ENCODE results near the gene SLC7A14. TPM values are rescaled to one million over a fixed set of nuclear protein-coding genes. Genes with fewer than 3 reads are reported as not detected.

Gene SLC7A14
- total and polyA plus RNA-seq, 10 of the 15 experiments (the other 5 are each of a cell fraction or from before 2014, with no cell fraction given) = not detected

DNA sequence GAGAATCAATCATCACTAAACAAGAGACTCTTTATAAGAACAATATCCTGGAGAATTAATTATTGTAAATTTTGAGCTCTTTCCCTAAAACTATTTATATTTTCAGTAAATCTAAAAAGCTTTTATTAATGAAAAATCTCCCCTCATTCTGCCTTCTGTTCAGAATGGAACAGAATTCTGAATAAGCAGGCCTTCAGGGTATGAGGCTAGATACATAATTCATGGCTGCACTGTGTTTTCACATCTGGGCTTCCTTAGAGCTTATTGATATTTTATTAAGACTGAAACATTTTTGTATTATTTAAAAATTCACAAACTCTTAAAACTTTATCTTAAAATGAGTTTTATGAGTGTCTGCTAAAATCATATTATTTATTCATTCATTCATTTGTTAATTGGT, 142.4 kb downstream of the SLC7A14 start:
- ChIA-PET RAD21 (ENCODE audit: unreplicated experiment) (no interaction called here), CTCF (interaction anchor here (1.0 to 2.3 kb wide), 4 partner anchors 12 to 370 kb away, joined by 3 to 5 read pairs (median 4); no protein-coding TSS in a partner anchor), SMC1A (ENCODE audit: uncharacterized antibody, unreplicated experiment) (interaction anchor here (1.0 to 2.1 kb wide), 3 partner anchors 13 to 74 kb away, joined by 3 to 5 read pairs (median 5); no protein-coding TSS in a partner anchor), POLR2A (no interaction called here)
- Histone ChIP-seq H3K9ac (ENCODE audit: control insufficient read depth, insufficient read depth, low read length) (no peak overlapping the region), H3K4me2 (ENCODE audit: control insufficient read depth, insufficient read depth) (no peak overlapping the region), H3K9me3 (replicated peaks; ENCODE audit: control insufficient read depth, insufficient read depth, low read length) (no peaks in the 10 kb centered on the region), H3K4me3 (no peak overlapping the region), H3K4me1 (ENCODE audit: control insufficient read depth, insufficient read depth, low read length) (no peaks in the 10 kb centered on the region), H3K27me3 (replicated peaks in 1 of 2; ENCODE audit: control insufficient read depth in 2 of 2, insufficient read depth in 2 of 2, low read length in 1 of 2) (peaks cover 2 to 3% of the 10 kb centered on the region in 2 experiments; a peak in 2 of 4 replicates), H3K79me2 (ENCODE audit: control insufficient read depth, insufficient read depth, low read length) (no peaks in the 10 kb centered on the region), H3K36me3 (ENCODE audit: control insufficient read depth in 2 of 2, insufficient read depth in 2 of 2, low read length in 1 of 2) (no peaks in the 10 kb centered on the region), H4K20me1 (ENCODE audit: control insufficient read depth, insufficient read depth) (no peaks in the 10 kb centered on the region), H2AFZ (ENCODE audit: control insufficient read depth, low read depth, low read length) (no peak overlapping the region), H3K27ac (ENCODE audit: control insufficient read depth, insufficient read depth) (no peak overlapping the region)
- ATAC-seq = no peak
- intact Hi-C loops (cut with micrococcal nuclease; ENCODE audit: unreplicated experiment) (no loop called here), in situ Hi-C loops (cut with MboI) (no loop called here)
- no peak for DNase-seq (ENCODE audit: low read depth, low spot score)
- no peak for TF ChIP-seq KAT2A (conservative IDR thresholded peaks at IDR 0.05; ENCODE audit: control insufficient read depth, low read depth, low read length)
- no peak for TF ChIP-seq SMAD5 (IDR thresholded peaks at IDR 0.05; ENCODE audit: low read depth)
- TF ChIP-seq EZH2 (IDR thresholded peaks at IDR 0.05; ENCODE audit: borderline replicate concordance, control insufficient read depth, low read depth, low read length) = no peak
- no peak for TF ChIP-seq FOS (IDR thresholded peaks at IDR 0.05; ENCODE audit: borderline replicate concordance, extremely low read depth, insufficient read length)
- no peak for FAIRE-seq
- no TSS peak for BruUV-seq (replicated peaks)

DNA sequence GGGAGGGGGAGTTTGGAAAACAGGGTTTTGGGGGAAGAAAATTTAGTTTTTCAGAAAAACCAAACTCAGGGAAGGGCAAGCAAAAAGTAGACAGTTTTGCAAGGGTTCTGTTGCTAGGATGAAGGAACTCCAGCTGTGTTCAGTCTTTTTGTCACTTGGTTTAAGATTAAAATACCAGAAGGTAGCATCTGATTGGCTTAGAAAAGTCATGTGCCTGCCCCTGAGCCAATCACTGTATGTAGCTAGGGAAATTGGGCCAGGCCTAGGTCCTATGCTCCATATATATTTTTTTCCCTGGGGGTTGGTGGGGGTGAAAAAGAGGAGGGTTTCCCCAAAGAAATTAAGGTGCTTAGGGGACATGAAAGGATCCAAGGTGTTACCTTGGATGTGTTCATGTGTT, 142.9 kb downstream of the SLC7A14 start:
- CTCF ChIA-PET = interaction anchor here (1.0 to 2.3 kb wide), 4 partner anchors 12 to 370 kb away, joined by 3 to 5 read pairs (median 4); no protein-coding TSS in a partner anchor
- FAIRE-seq = peak; percentile 31
- RAD21 ChIA-PET (ENCODE audit: unreplicated experiment) = no interaction called here
- Histone ChIP-seq H3K79me2 (ENCODE audit: control insufficient read depth, insufficient read depth, low read length) (no peaks in the 10 kb centered on the region), H3K4me3 (no peak overlapping the region), H3K27me3 (replicated peaks in 1 of 2; ENCODE audit: control insufficient read depth in 2 of 2, insufficient read depth in 2 of 2, low read length in 1 of 2) (peaks cover 2 to 3% of the 10 kb centered on the region in 2 experiments; a peak in 2 of 4 replicates), H4K20me1 (ENCODE audit: control insufficient read depth, insufficient read depth) (no peaks in the 10 kb centered on the region), H3K36me3 (ENCODE audit: control insufficient read depth in 2 of 2, insufficient read depth in 2 of 2, low read length in 1 of 2) (no peaks in the 10 kb centered on the region), H3K4me1 (ENCODE audit: control insufficient read depth, insufficient read depth, low read length) (no peaks in the 10 kb centered on the region), H3K9ac (ENCODE audit: control insufficient read depth, insufficient read depth, low read length) (no peak overlapping the region), H2AFZ (ENCODE audit: control insufficient read depth, low read depth, low read length) (no peak overlapping the region), H3K4me2 (ENCODE audit: control insufficient read depth, insufficient read depth) (no peak overlapping the region), H3K9me3 (replicated peaks; ENCODE audit: control insufficient read depth, insufficient read depth, low read length) (no peaks in the 10 kb centered on the region), H3K27ac (ENCODE audit: control insufficient read depth, insufficient read depth) (no peak overlapping the region)
- SMC1A ChIA-PET (ENCODE audit: uncharacterized antibody, unreplicated experiment) = interaction anchor here (1.0 to 2.1 kb wide), 3 partner anchors 12 to 75 kb away, joined by 3 to 5 read pairs (median 5); no protein-coding TSS in a partner anchor
- TF ChIP-seq, protein P1, sequence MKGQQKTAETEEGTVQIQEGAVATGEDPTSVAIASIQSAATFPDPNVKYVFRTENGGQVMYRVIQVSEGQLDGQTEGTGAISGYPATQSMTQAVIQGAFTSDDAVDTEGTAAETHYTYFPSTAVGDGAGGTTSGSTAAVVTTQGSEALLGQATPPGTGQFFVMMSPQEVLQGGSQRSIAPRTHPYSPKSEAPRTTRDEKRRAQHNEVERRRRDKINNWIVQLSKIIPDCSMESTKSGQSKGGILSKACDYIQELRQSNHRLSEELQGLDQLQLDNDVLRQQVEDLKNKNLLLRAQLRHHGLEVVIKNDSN (IDR thresholded peaks at IDR 0.05; ENCODE audit: borderline replicate concordance, extremely low read length, insufficient read depth, low read depth, low read length) = peak; percentile 7
- TF ChIP-seq NFYB (IDR thresholded peaks at IDR 0.05; ENCODE audit: insufficient read depth, low read depth, low read length) (0 out of 2 replicates have a peak, but pooled peaks have one; percentile 29), PML (IDR thresholded peaks at IDR 0.05; ENCODE audit: low read length) (no peak)
- intact Hi-C loops (cut with micrococcal nuclease; ENCODE audit: unreplicated experiment) = no loop called here
- in situ Hi-C loops (cut with MboI) = no loop called here
- DNase-seq (ENCODE audit: low read depth, low spot score) = no peak
- POLR2A ChIA-PET = no interaction called here
- BruUV-seq (replicated peaks) = no TSS peak
- peak; percentile 46; the same call in 2 of the 3 replicates for ATAC-seq
